H1 (cell line): ENCODE measurements around the gene ERO1A. TPM values are rescaled to one million over a fixed set of nuclear protein-coding genes. Genes with fewer than 3 reads are reported as not detected.
A peak's percentile ranks its signal among the peaks of the same experiment; 100 is the strongest.

Source experiments
- CTCF ChIA-PET: fragments of 300-600 bp; sonication (Branson Sonifier 250); formaldehyde crosslinking; loops from one replicate; lab custom pipeline; 2021; ENCODE audit not compliant: partially characterized antibody; lab: Charles Lee
- POLR2A ChIA-PET: fragments of 300-600 bp; sonication (Branson Sonifier 250); formaldehyde crosslinking; loops from one replicate; lab custom pipeline; 2021; ENCODE audit warnings: inconsistent platforms; ENCODE audit not compliant: partially characterized antibody; lab: Charles Lee
- DNase-seq, 2 experiments: peaks; one replicate each; pipeline versions ENCODE4 v3.0.0 to v3.0.0-alpha.2; 2010 to 2022; ENCODE audit warnings: low spot score in 2 of 2, low read depth in 1 of 2, mixed read lengths in 1 of 2
- FAIRE-seq: peaks from 2 replicates; lab custom pipeline; 2011; peaks lifted over from hg19 to GRCh38; lab: Jason Lieb, UNC
- H2AFZ ChIP-seq: 2 replicates; pipeline ENCODE4 v1.8.1; 2012; ENCODE audit warnings: low read length, inconsistent platforms
- H2AK5ac ChIP-seq: 2 replicates; pipeline ENCODE4 v1.6.1; 2013; ENCODE audit warnings: low read depth, low read length
- H2BK120ac ChIP-seq: replicated peaks from 2 replicates; pipeline ENCODE3; 2013; ENCODE audit warnings: low read depth, low read length, inconsistent platforms
- H2BK12ac ChIP-seq: 2 replicates; pipeline ENCODE4 v1.6.1; 2013; ENCODE audit warnings: low read depth, low read length
- H2BK15ac ChIP-seq: 2 replicates; pipeline ENCODE4 v1.6.1; 2013; ENCODE audit warnings: low read length
- H2BK20ac ChIP-seq: 2 replicates; pipeline ENCODE4 v1.6.1; 2013; ENCODE audit warnings: low read length
- H2BK5ac ChIP-seq: 2 replicates; pipeline ENCODE4 v1.6.1; 2013; ENCODE audit warnings: low read depth, low read length
- H3K14ac ChIP-seq: 2 replicates; pipeline ENCODE4 v1.6.1; 2013; ENCODE audit warnings: inconsistent platforms; ENCODE audit not compliant: insufficient read length
- H3K18ac ChIP-seq: 2 replicates; pipeline ENCODE4 v1.6.1; 2013; ENCODE audit warnings: low read length; ENCODE audit errors: extremely low read depth
- H3K23ac ChIP-seq: 2 replicates; pipeline ENCODE4 v1.6.1; 2013; ENCODE audit warnings: inconsistent platforms; ENCODE audit not compliant: insufficient read length
- H3K23me2 ChIP-seq: 2 replicates; pipeline ENCODE4 v1.6.1; 2013; ENCODE audit warnings: low read depth, low read length
- H3K27ac ChIP-seq: 2 replicates; pipeline ENCODE4 v1.6.1; 2011; ENCODE audit warnings: low read depth, low read length, inconsistent platforms
- H3K27me3 ChIP-seq, 4 experiments: replicated peaks in 1 of 4; 1 replicate in 1 of 4; 2 replicates in 3 of 4; pipeline versions ENCODE4 v1.6.1 to v1.8.1; 2011 to 2013; ENCODE audit warnings: low read length in 3 of 4, mild to moderate bottlenecking in 3 of 4, inconsistent platforms in 2 of 4, mixed read lengths in 2 of 4, moderate library complexity in 1 of 4; ENCODE audit not compliant: control insufficient read depth in 3 of 4, insufficient read depth in 3 of 4; ENCODE audit errors: extremely low read depth in 1 of 4
- H3K36me3 ChIP-seq, 4 experiments: 2 replicates each; pipeline versions ENCODE4 v1.6.1 to v1.8.1; 2011 to 2013; ENCODE audit warnings: mild to moderate bottlenecking in 4 of 4, low read length in 3 of 4, moderate library complexity in 2 of 4, control low read depth in 1 of 4, inconsistent platforms in 1 of 4; ENCODE audit not compliant: insufficient read depth in 4 of 4, control insufficient read depth in 2 of 4
- H3K4ac ChIP-seq: replicated peaks from 2 replicates; pipeline ENCODE3; 2013; ENCODE audit warnings: low read length, low read depth, mixed read lengths, inconsistent platforms; ENCODE audit not compliant: insufficient read length
- H3K4me1 ChIP-seq, 4 experiments: replicated peaks in 1 of 4; 1 replicate in 1 of 4; 2 replicates in 3 of 4; pipeline versions ENCODE4 v1.6.1 to v1.8.1; 2011 to 2013; ENCODE audit warnings: low read length in 3 of 4, inconsistent platforms in 2 of 4, mixed read lengths in 1 of 4; ENCODE audit not compliant: insufficient read depth in 4 of 4, control insufficient read depth in 3 of 4
- H3K4me2 ChIP-seq, 2 experiments: 2 replicates each; pipeline versions ENCODE4 v1.6.1 to v1.8.1; 2011 to 2013; ENCODE audit warnings: low read depth in 2 of 2, low read length in 2 of 2, control low read depth in 1 of 2, inconsistent platforms in 1 of 2, mild to moderate bottlenecking in 1 of 2; ENCODE audit not compliant: insufficient read depth in 1 of 2
- H3K4me3 ChIP-seq, 4 experiments: fragments of 200-600, 300-600 bp in 1 of 4; sonication (generic), shearing (Covaris generic), sonication (Bioruptor Twin) in 1 of 4; 2 replicates each; pipeline versions ENCODE4 v1.5.1 to v1.8.1; 2011 to 2016; ENCODE audit warnings: low read length in 4 of 4, low read depth in 3 of 4, control low read depth in 2 of 4, inconsistent platforms in 2 of 4, mild to moderate bottlenecking in 2 of 4, mixed read lengths in 1 of 4, moderate library complexity in 1 of 4; ENCODE audit not compliant: insufficient read depth in 2 of 4; ENCODE audit errors: extremely low read depth in 1 of 4
- H3K56ac ChIP-seq: replicated peaks from 2 replicates; pipeline ENCODE3; 2013; ENCODE audit warnings: low read depth, mild to moderate bottlenecking, mixed read lengths, low read length, inconsistent platforms; ENCODE audit not compliant: insufficient read length
- H3K79me1 ChIP-seq: 2 replicates; pipeline ENCODE4 v1.6.1; 2013; ENCODE audit warnings: low read depth, low read length, control low read depth
- H3K79me2 ChIP-seq, 2 experiments: 2 replicates each; pipeline versions ENCODE4 v1.6.1 to v1.8.1; 2012 to 2013; ENCODE audit warnings: low read length in 2 of 2, mild to moderate bottlenecking in 2 of 2, inconsistent platforms in 1 of 2; ENCODE audit not compliant: insufficient read depth in 2 of 2, control insufficient read depth in 1 of 2
- H3K9ac ChIP-seq, 4 experiments: replicated peaks in 1 of 4; 1 replicate in 1 of 4; 2 replicates in 3 of 4; pipeline versions ENCODE4 v1.6.1 to v1.8.1; 2011 to 2013; ENCODE audit warnings: low read depth in 3 of 4, low read length in 3 of 4, control low read depth in 2 of 4, mild to moderate bottlenecking in 2 of 4, moderate library complexity in 2 of 4, inconsistent platforms in 1 of 4; ENCODE audit errors: extremely low read depth in 1 of 4
- H3K9me3 ChIP-seq, 2 experiments: 2 replicates each; pipeline versions ENCODE4 v1.6.1 to v1.8.1; 2012 to 2013; ENCODE audit warnings: mild to moderate bottlenecking in 2 of 2, moderate library complexity in 2 of 2, control low read depth in 1 of 2, inconsistent platforms in 1 of 2, low read depth in 1 of 2, low read length in 1 of 2, mixed read lengths in 1 of 2; ENCODE audit not compliant: insufficient read depth in 2 of 2
- H4K20me1 ChIP-seq, 2 experiments: replicated peaks in 1 of 2; 2 replicates each; pipeline versions ENCODE3 to v1.8.1; 2011 to 2013; ENCODE audit warnings: inconsistent platforms in 2 of 2, low read length in 2 of 2, mild to moderate bottlenecking in 1 of 2; ENCODE audit not compliant: insufficient read depth in 2 of 2, control insufficient read depth in 1 of 2
- H4K5ac ChIP-seq: 2 replicates; pipeline ENCODE4 v1.6.1; 2013; ENCODE audit warnings: low read length, low read depth, mixed read lengths, inconsistent platforms; ENCODE audit not compliant: insufficient read length
- H4K8ac ChIP-seq: 2 replicates; pipeline ENCODE4 v1.8.0; 2013; ENCODE audit warnings: mild to moderate bottlenecking, moderate library complexity, low read length, inconsistent platforms; ENCODE audit not compliant: insufficient read depth; ENCODE audit errors: extremely low read depth
- H4K91ac ChIP-seq: replicated peaks from 2 replicates; pipeline ENCODE3; 2013; ENCODE audit warnings: low read length, mixed read lengths, inconsistent platforms; ENCODE audit not compliant: insufficient read length
- ASH2L ChIP-seq: fragments of 200-600, 300-600 bp; sonication (generic); IDR thresholded peaks from one replicate; pipeline ENCODE4 v1.7.1; 2017; ENCODE audit warnings: low read length
- CBX5 ChIP-seq: fragments of 300-800, 300-1000 bp; sonication (generic); IDR thresholded peaks from 2 replicates; pipeline ENCODE4 v1.7.1; 2016; ENCODE audit warnings: antibody characterized with exemption, low read length, low read depth
- CTBP2 ChIP-seq: IDR thresholded peaks from 2 replicates; pipeline ENCODE4 v1.7.0; 2011; ENCODE audit warnings: borderline replicate concordance, mild to moderate bottlenecking, moderate library complexity, mixed read lengths, low read length; ENCODE audit not compliant: insufficient read depth, insufficient read length
- JUND ChIP-seq: IDR thresholded peaks from 2 replicates; pipeline ENCODE4 v1.6.1; 2011; ENCODE audit warnings: mild to moderate bottlenecking, improper control_type of control experiment, low read length
- RFX5 ChIP-seq: IDR thresholded peaks from 2 replicates; pipeline ENCODE4 v1.6.1; 2011; ENCODE audit warnings: low read depth, low read length, improper control_type of control experiment, borderline replicate concordance
- RNF2 ChIP-seq: fragments of 200-900, 300-1000 bp; sonication (generic); IDR thresholded peaks from 2 replicates; pipeline ENCODE4 v1.7.1; 2016; ENCODE audit warnings: borderline replicate concordance, low read depth, mild to moderate bottlenecking, antibody characterized with exemption, low read length; ENCODE audit not compliant: poor library complexity, severe bottlenecking; ENCODE audit errors: missing control alignments
- TBP ChIP-seq: IDR thresholded peaks from 2 replicates; pipeline ENCODE4 v1.6.1; 2011; ENCODE audit warnings: low read depth, low read length, improper control_type of control experiment
- WGBS, 2 experiments: shearing (Covaris generic) in 1 of 2; methylation state at CpG; one replicate each; pipeline versions ENCODE4 v1.1.6 to v1.1.7; 2013 to 2015; ENCODE audit warnings: low lambda C conversion rate in 2 of 2, mixed read lengths in 2 of 2, inconsistent platforms in 1 of 2, low coverage in 1 of 2, missing lambda C conversion rate in 1 of 2; ENCODE audit not compliant: insufficient replicate concordance in 2 of 2, insufficient coverage in 1 of 2, insufficient read length in 1 of 2; ENCODE audit errors: extremely low coverage in 1 of 2, missing lambda C conversion rate in 1 of 2; 5-methylcytosine and 5-hydroxymethylcytosine counted together
- polyA plus RNA-seq, 7 experiments: library from polyadenylated mRNA; depleted of rRNA in 3 of 7; stranded (reverse) in 5 of 7; unstranded in 2 of 7; fragments of >200 nt in 5 of 7; fragments of 200-250 nt in 2 of 7; gene quantifications; 1 replicate in 5 of 7; 2 replicates in 1 of 7; 4 replicates in 1 of 7; pipeline versions ENCODE4 v1.2.1 to v1.2.3, GENCODE V29; 2011 to 2013; ENCODE audit warnings: missing spikeins in 2 of 7, mixed read lengths in 2 of 7
- total RNA-seq: library from RNA; stranded (reverse); fragmentation: NEBNext Ultra II Directional; extraction: Animal tissue kit (Norgen Biotek cat#: 25700); gene quantifications from 2 replicates; pipeline ENCODE4 v1.2.1, GENCODE V29; 2021
- TF ChIP-seq, protein P1 (sequence below): IDR thresholded peaks from 2 replicates; pipeline ENCODE4 v1.6.1; 2012; ENCODE audit warnings: inconsistent platforms
- TF ChIP-seq, protein P2 (sequence below): IDR thresholded peaks from 2 replicates; pipeline ENCODE4 v1.6.1; 2011; ENCODE audit warnings: low read depth, mild to moderate bottlenecking, low read length; ENCODE audit not compliant: insufficient read depth

Gene ERO1A
- total and polyA plus RNA-seq, 2 of the 8 experiments (the other 6 are each of a cell fraction or from before 2014, with no cell fraction given): 15.7 to 42.0 TPM

DNA sequence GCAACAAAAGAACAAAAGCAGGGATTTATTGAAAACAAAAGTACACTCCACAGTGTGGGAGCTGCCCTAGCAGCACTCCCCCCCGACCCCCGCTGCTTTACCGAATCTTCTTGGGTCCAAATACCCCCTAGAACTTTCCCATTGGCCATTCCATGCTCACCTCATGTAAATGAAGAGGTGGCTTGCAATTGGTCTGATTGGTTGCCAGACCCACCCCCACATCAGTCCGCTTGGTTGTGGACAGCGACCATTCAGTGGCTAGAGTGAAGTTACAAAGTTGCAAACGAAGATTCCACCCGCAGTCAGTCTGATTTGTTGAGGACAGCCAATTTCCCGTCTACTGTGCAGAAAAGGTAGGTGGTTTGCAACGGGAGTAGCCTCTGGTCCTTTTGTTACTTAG lies 38.5 kb upstream of the ERO1A start:
- CTCF ChIA-PET: interaction anchor here (1.0 to 2.3 kb wide), 3 partner anchors 9 to 25 kb away, joined by 3 to 5 read pairs (median 4); no protein-coding TSS in a partner anchor
- TF ChIP-seq CTBP2: no peak
- no peak for TF ChIP-seq ASH2L
- no peak for TF ChIP-seq RFX5
- TF ChIP-seq, protein P1, sequence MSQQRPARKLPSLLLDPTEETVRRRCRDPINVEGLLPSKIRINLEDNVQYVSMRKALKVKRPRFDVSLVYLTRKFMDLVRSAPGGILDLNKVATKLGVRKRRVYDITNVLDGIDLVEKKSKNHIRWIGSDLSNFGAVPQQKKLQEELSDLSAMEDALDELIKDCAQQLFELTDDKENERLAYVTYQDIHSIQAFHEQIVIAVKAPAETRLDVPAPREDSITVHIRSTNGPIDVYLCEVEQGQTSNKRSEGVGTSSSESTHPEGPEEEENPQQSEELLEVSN: no peak
- TF ChIP-seq JUND: no peak
- no peak for TF ChIP-seq TBP
- no peak for TF ChIP-seq RNF2
- TF ChIP-seq, protein P2, sequence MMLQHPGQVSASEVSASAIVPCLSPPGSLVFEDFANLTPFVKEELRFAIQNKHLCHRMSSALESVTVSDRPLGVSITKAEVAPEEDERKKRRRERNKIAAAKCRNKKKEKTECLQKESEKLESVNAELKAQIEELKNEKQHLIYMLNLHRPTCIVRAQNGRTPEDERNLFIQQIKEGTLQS: no peak
- TF ChIP-seq CBX5: no peak

More for the DNA sequence above, 38.5 kb upstream of the ERO1A start:
- Histone ChIP-seq H4K8ac (no peak overlapping the region), H3K4me1 (peaks cover 0 to 5% (median 3%) of the 10 kb centered on the region in 4 experiments; a peak in 4 of 7 replicates), H2AK5ac (no peak overlapping the region), H2BK15ac (no peak overlapping the region), H4K20me1 (peaks cover 0 to 2% of the 10 kb centered on the region in 2 experiments), H3K23ac (no peak overlapping the region), H2BK12ac (no peak overlapping the region), H3K9me3 (no peaks in the 10 kb centered on the region), H4K91ac (no peak overlapping the region), H3K36me3 (peaks cover 0 to 8% (median 0%) of the 10 kb centered on the region in 4 experiments; a peak in 1 of 8 replicates), H2BK120ac (no peak overlapping the region), H4K5ac (no peak overlapping the region), H2AFZ (no peak overlapping the region), H3K18ac (no peak overlapping the region), H2BK5ac (no peak overlapping the region), H3K23me2 (no peaks in the 10 kb centered on the region), H3K79me1 (0 out of 2 replicates have a peak, but pooled peaks cover 3% of the 10 kb centered on the region), H3K27ac (no peak overlapping the region), H3K4me2 (0 out of 4 replicates have a peak overlapping the region, but pooled peaks have one; percentile 1 to 18), H3K4me3 (peak overlapping the region in 2 of 4 experiments; percentile 2 to 6; a peak in 1 of 8 replicates), H3K14ac (no peak overlapping the region), H3K4ac (no peak overlapping the region), H3K79me2 (peaks cover 0 to 70% of the 10 kb centered on the region in 2 experiments; a peak in 3 of 4 replicates), H2BK20ac (no peak overlapping the region), H3K56ac (no peak overlapping the region), H3K9ac (no peak overlapping the region), H3K27me3 (no peaks in the 10 kb centered on the region)
- POLR2A ChIA-PET: interaction anchor here (0.8 kb wide), 1 partner anchor 9 kb away, joined by 3 read pairs; no protein-coding TSS in a partner anchor
- WGBS, 2 experiments: 90% methylated on average over 9 of the region's 9 CpGs; no CpG with 5 or more reads in 1 of the 2 experiments
- DNase-seq (no peak), FAIRE-seq (no peak)
